Fibroblast of peridontal ligament (primary cell): ENCODE measurements around the gene NOTCH4.
"Not testable (repeated sequence)": the region's sequence is repeated elsewhere in the genome, so short reads cannot be mapped to it uniquely, and the experiment has no call there.

Experiments
- DNase-seq: peaks from one replicate; pipeline ENCODE4 v3.0.0-alpha.2; 2010; ENCODE audit errors: extremely low read depth

The NOTCH4 gene

GRCh38 chr6:32194388-32194787 is 29.5 kb downstream of the NOTCH4 start:
- DNase-seq = no peak

GRCh38 chr6:32193096-32193495 is 30.8 kb downstream of the NOTCH4 start:
- not testable (repeated sequence) for DNase-seq

GRCh38 chr6:32192608-32193039 is 31.2 kb downstream of the NOTCH4 start, which contains the start of gene GPSM3:
Gene GPSM3, minus strand, starts transcription at chr6:32192643. Its CDS starts 130 bp downstream, at chr6:32192513.
- no peak for DNase-seq

- no peak for DNase-seq
Observed at GRCh38 chr6:32191696-32192607, 31.9 kb downstream of the NOTCH4 start.

GRCh38 chr6:32190911-32191677 is 32.8 kb downstream of the NOTCH4 start:
- DNase-seq = no peak

GRCh38 chr6:32190054-32190851 is 33.6 kb downstream of the NOTCH4 start, which contains the start of gene PBX2:
Gene PBX2, minus strand, starts transcription at chr6:32190202. Its CDS starts 287 bp downstream, at chr6:32189915.
- DNase-seq = peak; percentile 88

- no peak for DNase-seq
Observed at GRCh38 chr6:32189742-32190053, 34.2 kb downstream of the NOTCH4 start.

GRCh38 chr6:32189069-32189741 is 34.7 kb downstream of the NOTCH4 start:
- DNase-seq = no peak

- DNase-seq = peak; percentile 16
Observed at GRCh38 chr6:32188381-32189068, 35.3 kb downstream of the NOTCH4 start.

GRCh38 chr6:32187725-32188380 is 36.0 kb downstream of the NOTCH4 start:
- DNase-seq = not testable (repeated sequence)

- DNase-seq = no peak
Observed at GRCh38 chr6:32187009-32187709, 36.7 kb downstream of the NOTCH4 start.

GRCh38 chr6:32186151-32186840 is 37.6 kb downstream of the NOTCH4 start:
- DNase-seq = not testable (repeated sequence)

- DNase-seq = peak; percentile 87
Observed at GRCh38 chr6:32185681-32186131, 38.2 kb downstream of the NOTCH4 start.

- no peak for DNase-seq
Observed at GRCh38 chr6:32184084-32184640, 39.7 kb downstream of the NOTCH4 start, which contains the start of gene AGER. Gene AGER, minus strand, starts transcription at chr6:32184253. Its CDS starts 31 bp downstream, at chr6:32184222.

- DNase-seq = no peak
Observed at GRCh38 chr6:32183483-32184083, 40.3 kb downstream of the NOTCH4 start.

- DNase-seq = no peak
Observed at GRCh38 chr6:32183030-32183429, 40.8 kb downstream of the NOTCH4 start.

GRCh38 chr6:32182555-32182981 is 41.3 kb downstream of the NOTCH4 start:
- no peak for DNase-seq
